Osteocyte (in vitro differentiated cells): ENCODE measurements around the gene OSBPL5. TPM values are rescaled to one million over a fixed set of nuclear protein-coding genes. Genes with fewer than 3 reads are reported as not detected.

Experiments used
- DNase-seq: peaks from one replicate; pipeline ENCODE4 v3.0.0; 2021; ENCODE audit warnings: mixed read lengths; ENCODE audit not compliant: unreplicated experiment; ENCODE audit errors: extremely low spot score
- H3K27ac Mint-ChIP-seq: one replicate; pipeline ENCODE4 v1.8.0; 2021; ENCODE audit warnings: mild to moderate bottlenecking, mixed read lengths; ENCODE audit not compliant: unreplicated experiment
- H3K27me3 Mint-ChIP-seq: one replicate; pipeline ENCODE4 v1.8.0; 2021; ENCODE audit warnings: mixed read lengths; ENCODE audit not compliant: unreplicated experiment
- H3K36me3 Mint-ChIP-seq: one replicate; pipeline ENCODE4 v1.8.0; 2021; ENCODE audit warnings: mixed read lengths; ENCODE audit not compliant: unreplicated experiment
- H3K4me1 Mint-ChIP-seq: one replicate; pipeline ENCODE4 v1.8.0; 2021; ENCODE audit warnings: mixed read lengths; ENCODE audit not compliant: unreplicated experiment
- H3K4me3 Mint-ChIP-seq: one replicate; pipeline ENCODE4 v1.8.0; 2021; ENCODE audit warnings: mild to moderate bottlenecking, moderate library complexity, mixed read lengths; ENCODE audit not compliant: unreplicated experiment
- H3K9me3 Mint-ChIP-seq: one replicate; pipeline ENCODE4 v1.8.0; 2021; ENCODE audit warnings: mixed read lengths; ENCODE audit not compliant: unreplicated experiment
- CTCF ChIP-seq: fragments of 200-600 bp; sonication (generic); IDR thresholded peaks from 2 replicates; pipeline ENCODE4 v1.5.0; 2021; ENCODE audit warnings: antibody characterized with exemption, mild to moderate bottlenecking, moderate library complexity
- total RNA-seq: library from RNA; stranded (reverse); gene quantifications from 2 replicates; pipeline ENCODE4 v1.2.1, GENCODE V29; 2021

OSBPL5 gene
- total RNA-seq, 1 donor from 2014 or later: 47.9 TPM

GRCh38 chr11:3123761-3124733 lies 41.1 kb downstream of the OSBPL5 start:
- no peak for DNase-seq
- Mint-ChIP-seq H3K4me1 (peaks cover 6% of the 10 kb centered on the region), H3K27ac (no peak overlapping the region), H3K36me3 (peaks cover 8% of the 10 kb centered on the region), H3K9me3 (no peaks in the 10 kb centered on the region), H3K27me3 (no peaks in the 10 kb centered on the region), H3K4me3 (no peak overlapping the region)
- no peak for TF ChIP-seq CTCF

GRCh38 chr11:3123305-3123704 lies 41.8 kb downstream of the OSBPL5 start:
- DNase-seq: no peak
- Mint-ChIP-seq H3K27ac (no peak overlapping the region), H3K27me3 (no peaks in the 10 kb centered on the region), H3K4me3 (no peak overlapping the region), H3K36me3 (peaks cover 8% of the 10 kb centered on the region), H3K4me1 (peaks cover 6% of the 10 kb centered on the region), H3K9me3 (no peaks in the 10 kb centered on the region)
- no peak for TF ChIP-seq CTCF

- no peak overlapping the region for H3K27ac Mint-ChIP-seq
- H3K36me3 Mint-ChIP-seq: peaks cover 14% of the 10 kb centered on the region
- no peaks in the 10 kb centered on the region for H3K27me3 Mint-ChIP-seq
- H3K4me3 Mint-ChIP-seq: no peak overlapping the region
- no peak for DNase-seq
- H3K4me1 Mint-ChIP-seq: peaks cover 6% of the 10 kb centered on the region
- no peak for TF ChIP-seq CTCF
- H3K9me3 Mint-ChIP-seq: no peaks in the 10 kb centered on the region
Observed at GRCh38 chr11:3122775-3123201, 42.3 kb downstream of the OSBPL5 start.

GRCh38 chr11:3121931-3122774 lies 43.0 kb downstream of the OSBPL5 start:
- no peaks in the 10 kb centered on the region for H3K9me3 Mint-ChIP-seq
- H3K27me3 Mint-ChIP-seq: no peaks in the 10 kb centered on the region
- DNase-seq: no peak
- no peak overlapping the region for H3K4me3 Mint-ChIP-seq
- peaks cover 19% of the 10 kb centered on the region for H3K36me3 Mint-ChIP-seq
- H3K27ac Mint-ChIP-seq: no peak overlapping the region
- no peak for TF ChIP-seq CTCF
- H3K4me1 Mint-ChIP-seq: peaks cover 6% of the 10 kb centered on the region

GRCh38 chr11:3121416-3121815 lies 43.7 kb downstream of the OSBPL5 start:
- H3K27me3 Mint-ChIP-seq: no peaks in the 10 kb centered on the region
- H3K9me3 Mint-ChIP-seq: no peaks in the 10 kb centered on the region
- TF ChIP-seq CTCF: no peak
- peaks cover 6% of the 10 kb centered on the region for H3K4me1 Mint-ChIP-seq
- DNase-seq: no peak
- peaks cover 21% of the 10 kb centered on the region for H3K36me3 Mint-ChIP-seq
- H3K4me3 Mint-ChIP-seq: no peak overlapping the region
- H3K27ac Mint-ChIP-seq: no peak overlapping the region
